KBM-7 (cell line): ENCODE measurements around the gene MRPL1.
"Not testable (repeated sequence)": the region's sequence is repeated elsewhere in the genome, so short reads cannot be mapped to it uniquely, and the experiment has no call there.

Experiments
- DNase-seq: peaks from one replicate; pipeline ENCODE4 v3.0.0-alpha.2; 2015
- in situ Hi-C: fragments of 300-500 bp; cut with MboI; formaldehyde crosslinking; loops from 2 replicates; pipeline ENCODE4 v1.14.3; 2020; ENCODE audit warnings: low sequenced_read_pairs, low pct_unique_long_range_greater_than_20kb, mixed read lengths

Gene MRPL1

GRCh38 chr4:77845929-77846328 lies 16.7 kb upstream of the MRPL1 start:
- in situ Hi-C loops: no loop called here
- no peak for DNase-seq

- in situ Hi-C loops: no loop called here
- no peak for DNase-seq
Observed at GRCh38 chr4:77848508-77848907, 14.1 kb upstream of the MRPL1 start.

GRCh38 chr4:77849278-77849965 lies 13.2 kb upstream of the MRPL1 start:
- no peak for DNase-seq
- in situ Hi-C loops: no loop called here

- in situ Hi-C loops: no loop called here
- peak; percentile 85 for DNase-seq
Observed at GRCh38 chr4:77852892-77853495, 9.6 kb upstream of the MRPL1 start.

GRCh38 chr4:77854431-77855111 lies 8.1 kb upstream of the MRPL1 start:
- in situ Hi-C loops: no loop called here
- no peak for DNase-seq

- no peak for DNase-seq
- in situ Hi-C loops: no loop called here
Observed at GRCh38 chr4:77856152-77856551, 6.5 kb upstream of the MRPL1 start.

- no peak for DNase-seq
Observed at GRCh38 chr4:77859256-77859655, 3.4 kb upstream of the MRPL1 start.

GRCh38 chr4:77861495-77861894 lies 1.1 kb upstream of the MRPL1 start:
- in situ Hi-C loops: no loop called here
- no peak for DNase-seq

More at GRCh38 chr4:77859256-77859655, 3.4 kb upstream of the MRPL1 start:
- in situ Hi-C loops: no loop called here

- in situ Hi-C loops: not testable (repeated sequence)
Observed at GRCh38 chr4:77863341-77863740, 711 bp downstream of the MRPL1 start.

GRCh38 chr4:77865259-77865658 lies 2.6 kb downstream of the MRPL1 start:
- in situ Hi-C loops: no loop called here
- no peak for DNase-seq

More at GRCh38 chr4:77863341-77863740, 711 bp downstream of the MRPL1 start:
- peak; percentile 41 for DNase-seq

- in situ Hi-C loops: no loop called here
- no peak for DNase-seq
Observed at GRCh38 chr4:77872723-77873445, 10.3 kb downstream of the MRPL1 start.

- no peak for DNase-seq
- in situ Hi-C loops: no loop called here
Observed at GRCh38 chr4:77877167-77877566, 14.5 kb downstream of the MRPL1 start.

GRCh38 chr4:77877771-77878565 lies 15.3 kb downstream of the MRPL1 start:
- in situ Hi-C loops: no loop called here
- no peak for DNase-seq

- DNase-seq: no peak
Observed at GRCh38 chr4:77880784-77881183, 18.2 kb downstream of the MRPL1 start.

GRCh38 chr4:77881460-77882295 lies 19.0 kb downstream of the MRPL1 start:
- DNase-seq: no peak
- in situ Hi-C loops: no loop called here

More at GRCh38 chr4:77880784-77881183, 18.2 kb downstream of the MRPL1 start:
- in situ Hi-C loops: no loop called here

GRCh38 chr4:77893451-77893850 lies 30.8 kb downstream of the MRPL1 start:
- no peak for DNase-seq
- in situ Hi-C loops: no loop called here

GRCh38 chr4:77899607-77900006 lies 37.0 kb downstream of the MRPL1 start:
- in situ Hi-C loops: no loop called here
- DNase-seq: no peak

- in situ Hi-C loops: no loop called here
Observed at GRCh38 chr4:77903186-77903585, 40.6 kb downstream of the MRPL1 start.

More at GRCh38 chr4:77903186-77903585, 40.6 kb downstream of the MRPL1 start:
- no peak for DNase-seq
